Activated CD8-positive, alpha-beta memory T cell treated with anti-CD3 and anti-CD28 coated beads for 48 hours (primary cell): ENCODE measurements around the gene SLC12A7.
"Not testable (repeated sequence)": the region's sequence is repeated elsewhere in the genome, so short reads cannot be mapped to it uniquely, and the experiment has no call there.

Experiments used
- DNase-seq, 3 experiments: peaks; one replicate each; pipeline ENCODE4 v3.0.0-alpha.2; 2020; ENCODE audit warnings: low read depth in 2 of 3, low spot score in 2 of 3

The SLC12A7 gene

DNA sequence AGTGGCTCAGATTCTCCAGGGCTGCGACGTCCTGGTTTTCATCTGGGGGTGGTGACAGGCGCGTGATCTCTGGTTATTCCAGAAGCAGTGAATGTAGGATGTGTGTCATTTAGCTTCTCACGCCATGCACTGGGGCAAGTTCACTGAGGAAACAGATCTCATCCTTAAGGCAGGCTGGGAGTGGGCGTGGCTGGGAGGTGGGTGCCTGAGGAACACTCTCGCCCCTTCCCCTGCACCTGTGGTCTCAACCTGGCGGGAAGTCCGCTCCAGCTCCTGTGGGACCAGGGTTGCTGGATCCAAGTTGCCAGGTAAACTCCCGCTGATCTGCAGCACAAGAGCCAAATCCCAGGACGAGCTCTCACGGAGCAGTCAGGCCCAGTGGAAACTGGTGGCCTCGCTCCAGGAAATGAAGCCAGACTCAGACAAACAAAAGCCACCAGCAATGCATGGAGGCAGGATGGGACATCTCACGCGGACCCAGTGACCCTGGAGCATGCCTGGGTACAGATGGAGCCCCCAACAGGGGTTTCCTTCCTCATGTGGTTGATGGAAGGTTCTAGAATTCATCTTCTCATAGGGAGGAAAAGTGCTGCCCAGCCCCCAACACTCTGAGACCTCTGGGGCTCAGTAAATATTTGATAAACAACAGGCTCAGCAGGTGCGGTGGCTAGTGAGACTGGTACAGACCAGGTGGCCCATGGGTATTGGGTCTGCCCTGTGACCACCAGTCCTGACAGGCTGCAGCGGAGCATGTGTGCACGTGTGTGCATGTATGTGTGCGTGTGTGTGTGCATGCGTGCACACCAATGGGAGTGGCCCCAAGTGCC, 16.3 kb upstream of the SLC12A7 start:
- DNase-seq, result no peak

DNA sequence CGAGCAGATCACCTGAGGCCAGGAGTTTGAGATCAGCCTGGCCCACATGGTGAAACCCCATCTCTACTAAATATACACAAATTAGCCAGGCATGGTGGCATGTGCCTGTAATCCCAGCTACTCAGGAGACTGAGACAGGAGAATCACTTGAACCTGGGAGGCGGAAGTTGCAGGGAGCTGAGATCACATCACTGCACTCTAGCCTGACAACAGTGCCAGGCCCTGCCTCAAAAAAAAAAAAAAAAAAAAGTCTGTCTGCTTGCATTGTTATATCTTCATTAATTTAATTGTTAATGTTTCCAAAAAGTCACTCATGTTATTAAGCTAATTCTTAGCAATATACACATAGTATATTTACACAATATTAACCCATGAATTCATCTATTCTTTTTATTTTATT, 13.8 kb upstream of the SLC12A7 start:
- not testable (repeated sequence) for DNase-seq

DNA sequence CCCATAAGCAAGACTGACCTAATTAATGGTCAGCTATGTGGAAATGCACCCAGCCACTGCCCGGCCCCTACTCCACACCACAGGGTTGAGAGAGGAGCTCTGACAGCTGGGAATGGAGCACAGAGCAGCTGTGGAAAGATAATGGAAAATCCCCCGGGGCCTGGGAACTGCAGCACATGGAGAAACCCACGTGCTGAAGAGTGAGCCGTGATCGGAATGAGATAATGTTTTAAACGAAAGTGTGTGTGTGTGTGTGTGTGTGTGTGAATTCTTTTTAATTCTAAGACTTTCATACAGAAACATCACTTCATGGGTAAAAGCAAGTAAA, 13.1 kb upstream of the SLC12A7 start:
- DNase-seq, result no peak

DNA sequence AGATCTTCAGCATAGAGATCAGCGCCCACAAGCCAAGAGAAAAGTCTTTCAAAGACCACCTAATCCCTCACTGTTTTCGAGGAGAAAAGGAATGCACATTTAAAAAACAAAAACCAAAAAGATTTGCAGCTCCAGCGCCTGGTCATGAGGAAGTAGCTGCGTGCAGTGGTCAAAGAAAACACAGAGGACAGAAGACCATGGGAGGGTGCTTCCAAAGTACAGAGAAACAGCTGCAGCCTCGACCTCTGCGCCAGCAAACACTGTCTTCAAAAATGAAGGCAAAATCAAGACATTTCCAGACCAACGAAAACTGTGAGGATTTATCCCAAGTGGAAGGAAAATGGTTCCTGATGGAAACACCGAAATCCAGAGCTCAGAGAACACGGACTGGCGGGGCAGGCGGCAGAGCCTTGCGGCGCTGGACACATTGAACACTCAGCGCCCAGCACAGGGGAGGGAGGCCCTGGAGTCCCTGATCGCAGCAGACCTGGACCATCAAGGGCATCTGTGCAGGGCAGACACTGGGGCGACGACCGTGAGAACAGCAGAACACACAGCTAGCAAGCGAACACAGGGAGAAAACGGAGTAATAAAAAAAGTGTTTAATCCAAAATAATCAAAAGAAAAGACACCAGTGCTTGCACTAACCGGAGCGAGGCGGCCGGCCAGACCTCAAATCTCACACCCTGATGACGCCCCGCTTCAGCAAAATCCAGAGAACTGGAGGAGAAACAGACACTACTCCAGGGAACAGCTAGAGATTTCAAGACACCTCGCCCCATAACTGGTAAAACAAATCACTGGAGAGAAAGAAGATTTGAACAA, 12.6 kb upstream of the SLC12A7 start:
- DNase-seq, result no peak

DNA sequence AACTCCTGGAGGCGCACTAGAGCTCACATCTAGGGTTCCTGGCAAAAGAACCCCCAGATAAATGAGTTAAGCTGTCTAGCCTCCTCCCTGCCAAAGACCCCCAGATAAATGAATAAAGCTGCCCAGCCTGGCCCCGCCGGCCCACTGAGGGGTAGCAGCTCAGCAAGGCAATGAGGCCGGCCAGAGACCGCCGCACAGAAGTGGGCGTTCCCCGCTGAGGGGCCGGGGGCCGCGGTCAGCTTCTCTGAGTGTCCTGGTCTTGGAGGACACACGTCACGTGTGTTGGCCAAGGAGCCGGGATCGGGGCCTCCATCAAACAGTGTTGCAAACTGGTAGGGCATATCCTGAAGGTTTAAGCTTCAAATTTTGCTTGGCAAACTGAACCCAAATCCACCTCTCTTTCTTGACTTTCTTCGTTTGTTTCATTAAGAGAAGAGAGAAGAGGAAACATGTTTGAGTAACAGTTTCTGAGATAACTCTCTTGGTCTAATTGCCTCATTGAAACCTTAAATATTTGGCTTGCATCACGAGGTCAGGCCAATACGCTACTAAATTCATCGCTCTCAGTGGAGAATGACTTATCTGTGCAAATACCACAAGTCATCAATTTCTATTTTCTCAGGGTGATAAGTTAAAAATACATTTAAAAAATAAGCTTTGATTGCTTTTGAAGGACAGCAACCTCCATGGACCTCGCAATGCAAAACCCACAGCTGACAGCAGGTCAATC, 11.7 kb upstream of the SLC12A7 start:
- DNase-seq, result no peak

DNA sequence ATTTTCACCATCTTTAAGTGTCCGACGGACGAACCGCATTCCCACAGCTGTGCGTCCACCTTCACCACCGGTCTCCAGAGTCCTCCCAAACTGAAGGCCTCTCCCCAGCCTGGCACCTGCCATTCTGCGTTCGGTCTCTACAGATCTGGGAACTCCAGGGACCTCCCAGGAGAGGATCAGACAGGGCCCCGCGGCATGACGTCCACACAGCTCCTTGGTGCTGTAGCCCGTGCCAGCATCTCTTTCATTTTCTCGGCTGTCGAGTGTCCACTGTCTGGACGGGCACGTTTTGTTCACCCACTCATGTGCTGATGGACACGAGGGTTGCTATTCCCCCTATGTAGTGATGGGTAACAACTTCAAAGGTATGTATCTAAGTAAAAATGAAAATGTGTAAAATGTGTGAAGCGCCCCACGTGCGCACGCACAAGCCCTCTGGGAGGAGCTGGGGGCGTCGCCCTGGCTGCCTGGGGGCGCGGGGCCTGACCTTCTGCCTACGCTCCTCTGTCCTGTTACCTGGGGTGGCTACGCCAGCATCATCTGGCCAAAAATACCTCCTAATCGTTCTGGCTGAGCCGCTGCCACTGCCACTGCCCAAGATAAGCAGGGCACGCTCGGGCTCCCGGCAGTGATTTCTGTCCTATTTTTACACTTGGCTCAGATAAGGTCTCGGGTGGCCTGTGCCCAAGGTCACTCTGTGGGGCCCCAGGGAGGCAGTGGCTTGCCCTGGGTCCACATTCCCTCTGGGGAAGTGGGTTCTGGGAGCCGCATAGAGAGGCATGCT, 10.8 kb upstream of the SLC12A7 start:
- DNase-seq, result no peak

DNA sequence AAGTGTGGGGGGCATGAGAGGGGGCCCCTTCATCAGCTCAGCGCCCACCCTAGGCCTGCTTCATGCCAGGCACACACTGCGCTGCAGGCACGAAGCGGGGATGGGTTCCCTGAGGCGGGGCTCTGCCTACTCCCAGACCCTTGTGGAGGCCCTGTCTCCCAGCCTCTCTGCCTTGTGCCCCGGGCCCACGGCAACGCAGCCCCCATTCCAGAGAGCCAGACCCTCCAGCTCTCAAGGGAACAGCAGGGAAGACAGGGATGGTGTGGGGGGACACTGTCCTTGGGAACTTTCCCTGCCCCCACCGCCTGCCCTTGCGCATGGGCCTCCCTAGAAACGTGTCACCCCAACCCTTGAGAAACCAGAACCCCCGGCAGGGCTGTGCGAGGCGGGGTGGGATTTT, 10.0 kb upstream of the SLC12A7 start:
- no peak for DNase-seq

DNA sequence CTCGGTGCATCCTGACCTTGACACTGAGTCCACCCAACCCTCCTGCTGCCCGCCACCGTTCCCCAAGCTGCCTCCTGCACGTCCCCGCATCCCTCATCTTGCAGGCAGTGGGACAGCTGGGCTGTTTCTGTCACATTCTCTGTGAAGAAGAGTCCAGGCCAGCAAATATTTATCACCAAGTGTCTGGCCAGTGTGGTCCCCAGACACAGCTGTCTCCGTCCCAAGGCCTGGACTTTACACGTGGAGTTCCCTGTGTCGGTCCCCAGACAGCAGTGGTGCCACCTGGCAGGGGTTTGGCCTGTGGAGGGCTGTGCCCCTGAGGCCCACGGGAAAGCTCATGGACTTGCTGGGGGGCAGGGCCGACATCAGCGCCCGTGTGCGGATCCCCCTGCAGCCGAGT, 9.2 kb upstream of the SLC12A7 start:
- no peak for DNase-seq

DNA sequence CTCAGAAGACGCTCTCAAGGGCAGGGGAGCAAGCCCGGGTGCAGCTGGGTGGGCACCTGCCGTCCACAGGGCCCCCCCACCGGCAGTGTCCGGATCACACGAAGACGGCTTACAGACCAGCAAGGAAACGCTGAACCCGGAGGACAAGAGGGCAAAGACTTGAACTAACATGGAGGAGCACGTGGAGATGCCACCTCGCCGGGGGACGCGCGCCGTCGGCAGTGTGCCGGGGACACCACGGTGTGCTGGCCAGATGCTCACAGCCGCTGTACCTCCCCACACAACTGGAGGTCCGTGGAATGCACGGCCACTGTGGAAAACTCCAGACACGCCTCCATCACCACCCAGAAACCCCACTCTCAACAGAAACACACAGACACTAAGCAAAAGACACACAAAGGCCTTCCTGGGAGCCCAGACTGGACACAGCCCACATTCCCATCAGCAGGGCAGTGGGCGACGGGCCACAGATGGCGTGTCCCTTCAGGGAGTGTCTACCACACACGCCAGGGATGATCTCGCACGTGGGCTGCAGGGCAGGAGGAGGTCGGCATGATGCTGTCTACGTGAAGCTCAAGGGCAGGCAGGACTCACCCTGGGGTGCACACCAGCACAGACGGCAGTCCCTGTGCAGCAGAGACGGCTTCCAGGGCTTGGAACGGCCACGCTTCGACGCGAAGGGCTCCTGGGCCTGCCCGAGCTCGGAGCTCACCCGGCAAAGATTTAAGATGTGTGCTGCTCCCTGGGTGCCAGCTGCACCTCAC, 8.6 kb upstream of the SLC12A7 start:
- DNase-seq, result no peak

DNA sequence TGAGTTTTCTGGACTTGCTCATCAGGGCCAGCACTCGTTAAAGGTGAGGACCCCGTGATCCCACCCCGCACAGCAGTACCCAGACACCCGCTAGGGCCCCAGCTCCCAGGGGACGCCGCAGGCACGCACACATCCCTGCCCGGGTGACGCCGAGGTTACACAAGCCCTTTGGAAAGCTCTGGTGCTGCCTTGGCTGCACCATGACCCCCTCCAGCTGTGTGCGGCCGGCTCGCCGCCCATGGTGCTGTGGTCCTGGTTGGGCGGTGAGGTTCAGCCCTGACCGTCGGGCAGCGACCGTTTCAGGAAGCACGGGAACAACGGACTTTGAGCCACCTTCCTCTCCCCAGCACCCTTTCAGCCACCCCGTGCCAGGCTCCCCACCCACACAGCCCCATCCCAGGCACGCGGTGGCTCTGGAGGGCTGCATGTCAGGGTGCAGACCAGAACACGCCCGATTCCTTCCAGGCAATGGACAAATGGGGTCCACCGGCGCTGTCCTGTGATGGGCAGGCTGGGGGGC, 7.5 kb upstream of the SLC12A7 start:
- DNase-seq, result no peak

DNA sequence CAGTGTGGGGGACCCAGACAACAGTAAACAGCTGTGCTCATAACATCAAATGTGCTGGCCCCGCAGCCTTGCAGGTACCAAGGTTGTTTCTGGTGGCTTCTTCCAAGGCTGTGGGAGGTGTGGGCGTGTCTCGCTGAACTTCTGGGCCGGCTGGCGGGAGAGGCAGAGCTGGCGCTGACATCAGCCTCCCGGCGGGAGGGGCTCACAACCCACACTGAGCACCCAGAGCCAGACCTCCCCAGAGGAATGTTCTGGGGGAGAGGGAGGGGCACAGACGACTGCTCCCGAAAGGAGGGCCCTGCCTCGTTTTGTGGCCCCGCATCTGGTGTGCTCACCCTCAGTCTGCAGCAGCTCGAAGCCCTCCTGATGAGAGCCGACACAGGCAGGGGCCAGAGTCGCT, 6.9 kb upstream of the SLC12A7 start:
- no peak for DNase-seq

DNA sequence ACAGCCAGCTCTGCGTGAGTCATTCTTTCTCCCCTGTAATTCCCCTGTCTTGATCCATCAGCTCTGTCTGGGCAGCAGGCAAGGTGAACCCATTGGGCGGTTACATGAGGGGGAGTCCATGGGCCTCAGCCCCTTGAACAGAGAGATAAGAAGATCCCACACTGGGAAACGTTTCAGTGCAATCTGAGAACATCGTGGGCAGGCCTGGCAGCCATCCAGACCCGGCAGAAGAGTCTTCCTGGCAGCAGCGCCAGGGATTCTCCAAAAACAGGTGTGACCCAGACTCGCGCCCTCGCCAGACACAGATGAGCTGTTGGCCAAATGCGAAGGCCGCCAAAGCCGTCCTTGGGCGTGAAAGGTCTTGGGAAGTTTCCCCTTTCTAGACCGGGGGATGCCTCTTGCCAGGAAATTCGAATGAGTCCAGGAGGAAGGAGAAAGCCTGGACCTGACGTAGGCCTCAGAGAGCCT, 6.4 kb upstream of the SLC12A7 start:
- DNase-seq, result no peak

DNA sequence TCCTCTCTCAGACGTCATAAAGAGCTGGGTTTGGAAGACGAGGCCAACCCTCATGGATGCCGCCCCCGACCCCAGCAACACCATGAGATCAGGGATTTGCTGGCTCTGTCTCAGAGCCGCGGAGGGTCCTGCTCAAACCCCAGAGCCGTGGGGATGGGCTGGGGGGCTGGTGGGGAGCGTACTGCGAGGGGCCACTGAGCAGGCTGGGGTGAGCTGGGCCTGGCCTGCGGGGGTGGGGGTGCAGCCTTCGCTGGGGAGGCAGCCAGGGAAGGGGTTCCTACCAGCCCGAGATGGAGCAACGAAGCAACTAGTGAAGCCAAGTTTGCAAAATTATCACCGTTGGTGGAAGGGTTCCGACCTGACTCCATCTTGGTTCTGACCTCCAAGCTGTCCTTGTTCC, 5.1 kb upstream of the SLC12A7 start:
- DNase-seq, result no peak

DNA sequence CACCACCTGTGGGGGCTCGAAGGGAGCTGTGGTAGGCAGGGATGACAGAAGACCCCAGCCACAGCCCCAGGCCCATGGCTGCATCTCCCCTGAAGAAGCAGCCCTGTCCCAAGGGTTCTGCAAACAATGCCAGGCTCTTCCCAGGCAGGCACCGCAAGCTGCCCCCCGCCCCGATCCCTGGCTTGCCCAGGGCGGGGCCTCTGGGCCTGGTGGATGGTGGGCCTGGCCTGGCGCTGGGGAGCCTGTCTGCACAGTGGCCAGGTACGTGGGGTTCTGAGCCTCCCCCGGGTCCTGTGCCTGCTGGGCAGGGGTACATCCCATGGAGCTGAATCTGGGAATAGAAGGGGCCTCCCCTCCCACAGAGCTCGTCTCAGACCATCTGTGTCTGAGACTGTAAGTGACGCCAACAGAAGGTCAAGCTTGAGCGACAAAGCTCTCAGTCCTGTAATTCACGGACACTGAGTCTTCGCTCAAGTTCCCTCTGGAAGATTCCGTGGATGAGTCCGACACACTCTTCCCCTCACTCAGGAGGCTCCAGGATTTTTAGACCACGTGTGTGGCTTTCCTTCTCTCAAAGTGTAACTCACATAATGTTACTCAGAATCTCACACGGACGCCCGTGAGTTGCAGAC, 4.4 kb upstream of the SLC12A7 start:
- DNase-seq, result no peak

DNA sequence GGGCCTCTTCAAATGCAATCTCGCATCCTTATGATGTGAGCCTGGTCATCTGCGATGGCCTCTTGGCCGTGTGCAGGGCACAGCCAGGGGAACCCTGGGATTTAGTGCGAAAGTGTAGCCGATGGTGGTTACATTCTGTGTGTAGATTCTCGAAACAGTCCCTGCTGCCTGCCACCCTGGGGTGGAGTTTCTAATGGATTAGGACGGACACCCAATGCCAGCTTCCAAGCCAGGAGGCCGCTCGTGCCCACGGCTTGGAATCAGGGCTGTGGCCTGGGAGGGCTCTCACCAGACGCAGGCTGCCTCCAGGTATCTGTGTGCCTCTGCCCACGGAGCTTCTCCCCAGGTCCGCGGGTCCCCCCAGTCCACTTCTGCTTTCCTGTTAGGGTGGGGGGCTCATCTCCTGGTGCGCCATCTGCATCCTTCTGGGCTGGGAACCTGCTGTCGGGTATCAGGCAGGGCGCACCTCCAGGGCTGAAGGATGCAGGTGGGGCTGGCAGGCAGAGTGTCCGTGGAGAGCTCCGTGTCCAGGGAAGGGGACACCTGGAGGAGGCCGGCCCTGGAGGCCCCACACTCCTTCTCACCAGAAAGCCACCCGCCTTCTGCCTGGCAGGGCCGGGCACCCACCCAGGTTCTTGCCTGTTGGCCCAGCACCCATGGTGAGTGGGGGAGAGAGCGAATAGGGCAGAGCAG, 3.4 kb upstream of the SLC12A7 start:
- DNase-seq, result no peak

DNA sequence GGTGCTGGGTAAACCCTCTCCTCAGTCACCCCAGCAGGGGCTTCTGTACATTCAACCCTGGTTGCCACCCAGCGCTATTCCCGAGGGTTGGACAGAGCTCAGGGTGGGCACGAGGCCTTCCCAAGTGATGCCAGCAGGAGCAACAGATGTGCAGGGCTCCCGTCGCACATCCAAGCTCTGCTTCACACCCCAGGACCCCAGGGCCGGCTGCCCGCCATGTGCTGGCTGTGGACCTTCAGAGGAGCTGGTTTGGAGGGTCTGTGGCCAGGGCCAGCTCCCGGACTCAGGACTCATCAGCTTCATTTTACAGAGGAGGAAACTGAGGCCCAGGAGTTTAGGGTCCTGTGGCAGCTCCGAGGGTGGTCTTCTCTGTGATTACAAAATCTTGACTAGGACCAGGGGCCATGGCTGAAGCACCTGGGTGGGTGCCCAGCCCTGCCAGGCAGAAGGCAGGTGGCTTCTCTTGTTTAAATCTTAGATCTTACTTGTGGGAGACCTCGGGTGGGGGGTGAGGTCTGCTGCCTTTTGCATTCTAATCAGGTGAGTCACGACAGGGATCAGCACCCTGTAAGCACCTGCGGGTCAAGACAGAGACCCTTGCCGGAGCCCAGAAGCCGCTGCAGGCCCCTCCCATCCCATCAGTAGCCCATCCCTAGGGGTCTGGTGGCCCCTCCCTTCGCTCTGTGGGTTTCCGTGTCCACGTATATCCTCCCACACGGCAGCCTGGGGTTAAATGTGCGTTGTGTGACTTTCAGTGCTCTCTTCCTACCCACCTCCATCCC, 2.1 kb upstream of the SLC12A7 start:
- DNase-seq, result no peak

DNA sequence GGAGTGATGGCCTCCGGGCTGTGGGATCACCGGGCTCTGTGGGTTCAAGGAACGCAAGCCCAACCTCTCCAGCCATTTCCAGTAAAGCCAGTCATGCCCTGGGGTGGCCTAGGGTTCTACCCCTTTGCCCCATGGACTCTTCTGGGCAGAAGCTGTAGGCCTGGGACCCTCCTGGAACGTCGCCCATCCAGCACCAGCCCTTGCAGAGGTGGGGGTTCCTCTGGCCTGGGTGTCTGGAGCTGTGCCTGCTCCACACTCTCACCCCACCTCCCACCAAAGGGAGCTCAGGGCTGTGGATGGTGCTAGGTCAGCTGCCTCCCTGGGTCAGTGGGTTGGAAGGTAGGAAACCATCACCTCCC, 1.4 kb upstream of the SLC12A7 start:
- DNase-seq, result no peak

DNA sequence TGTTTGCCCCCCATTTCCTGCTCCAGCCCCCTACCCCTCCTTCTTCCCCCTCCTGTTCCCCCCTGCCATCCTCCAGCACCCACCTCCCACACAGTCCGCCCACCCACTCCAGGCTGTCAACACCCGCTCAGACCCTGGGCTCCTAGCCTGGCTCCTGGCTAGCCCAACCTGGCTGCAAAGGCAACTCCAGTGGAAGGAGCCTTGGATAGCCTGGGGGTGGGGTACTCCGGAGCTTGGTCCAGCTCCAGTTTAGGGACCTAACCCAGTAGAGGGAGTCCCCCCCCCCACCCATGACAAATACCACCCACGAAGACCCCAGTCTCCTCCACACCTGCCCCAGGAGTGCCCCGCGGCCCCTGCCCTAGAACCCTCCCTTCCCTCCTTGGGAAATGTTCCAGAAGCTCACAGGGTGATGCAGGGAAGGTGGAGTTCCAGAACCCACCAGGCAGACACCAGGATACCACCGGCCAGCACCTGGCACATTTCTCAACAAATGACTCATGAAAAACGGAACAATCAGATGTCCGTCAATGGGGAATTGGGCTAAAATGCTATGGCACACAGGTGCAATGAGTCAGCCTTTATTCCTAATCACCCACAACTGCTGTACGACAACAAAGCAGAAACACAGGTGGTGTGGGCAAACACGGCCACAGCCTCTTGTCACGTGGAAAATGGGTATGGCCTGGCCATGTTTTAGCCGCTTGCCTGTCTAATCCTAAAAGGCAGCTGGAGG, 901 bp upstream of the SLC12A7 start:
- DNase-seq, result no peak
